GM23338 (cell line): ENCODE data around the gene FAM13A. TPM values are rescaled to one million over a fixed set of nuclear protein-coding genes. Genes with fewer than 3 reads are reported as not detected.

Experiments
- ATAC-seq: fragments of 200-7000 bp; cut with Tn5 transposase; 3 replicates; pipeline ENCODE4 v1.9.1; 2020
- DNase-seq: peaks from one replicate; pipeline ENCODE4 v3.0.0-alpha.2; 2015; ENCODE audit warnings: low spot score
- H2AFZ ChIP-seq: fragments of 200-600 bp; sonication (generic); 2 replicates; pipeline ENCODE4 v1.8.0; 2016; ENCODE audit warnings: antibody characterized with exemption, mild to moderate bottlenecking, moderate library complexity
- H3F3A ChIP-seq: fragments of 200-600 bp; sonication (generic); replicated peaks from 2 replicates; pipeline ENCODE4 v1.8.0; 2017; ENCODE audit warnings: antibody characterized with exemption, mixed run types, low read depth
- H3K27ac ChIP-seq: fragments of 200-600 bp; sonication (generic); 2 replicates; pipeline ENCODE4 v1.6.1; 2016; ENCODE audit warnings: low read depth
- H3K27me3 ChIP-seq: fragments of 200-600 bp; sonication (generic); 2 replicates; pipeline ENCODE4 v1.8.0; 2016; ENCODE audit warnings: mild to moderate bottlenecking, mixed run types, moderate library complexity; ENCODE audit not compliant: insufficient read depth
- H3K36me3 ChIP-seq: fragments of 200-600 bp; sonication (generic); 2 replicates; pipeline ENCODE4 v1.8.0; 2016; ENCODE audit warnings: mild to moderate bottlenecking; ENCODE audit not compliant: insufficient read depth
- H3K4me1 ChIP-seq: fragments of 200-600 bp; sonication (generic); 2 replicates; pipeline ENCODE4 v1.8.0; 2016; ENCODE audit warnings: mild to moderate bottlenecking, moderate library complexity; ENCODE audit not compliant: insufficient read depth
- H3K4me2 ChIP-seq: fragments of 200-600 bp; sonication (generic); 2 replicates; pipeline ENCODE4 v1.7.1; 2017; ENCODE audit warnings: mixed run types
- H3K4me3 ChIP-seq: fragments of 200-600 bp; sonication (generic); 2 replicates; pipeline ENCODE4 v1.6.1; 2016; ENCODE audit warnings: mixed run types
- H3K79me2 ChIP-seq: fragments of 200-600 bp; sonication (generic); replicated peaks from 2 replicates; pipeline ENCODE4 v1.8.0; 2017; ENCODE audit warnings: mild to moderate bottlenecking; ENCODE audit not compliant: insufficient read depth
- H3K9me2 ChIP-seq: fragments of 200-600 bp; sonication (generic); 2 replicates; pipeline ENCODE4 v1.8.0; 2017; ENCODE audit not compliant: insufficient read depth
- H4K20me1 ChIP-seq: fragments of 200-600 bp; sonication (generic); replicated peaks from 2 replicates; pipeline ENCODE4 v1.8.0; 2017; ENCODE audit warnings: mild to moderate bottlenecking; ENCODE audit not compliant: insufficient read depth
- H3K27ac Mint-ChIP-seq: 2 replicates; pipeline ENCODE4 v1.8.0; 2020; ENCODE audit warnings: inconsistent platforms, mild to moderate bottlenecking, moderate library complexity, mixed read lengths
- H3K27me3 Mint-ChIP-seq: 3 replicates; pipeline ENCODE4 v1.8.0; 2022; ENCODE audit warnings: low read depth, mild to moderate bottlenecking, moderate library complexity, mixed read lengths, inconsistent platforms; ENCODE audit not compliant: insufficient read depth, poor library complexity
- H3K36me3 Mint-ChIP-seq: 3 replicates; pipeline ENCODE4 v1.8.0; 2021; ENCODE audit warnings: low read depth, mild to moderate bottlenecking, inconsistent platforms, moderate library complexity, mixed read lengths
- H3K4me1 Mint-ChIP-seq: 3 replicates; pipeline ENCODE4 v1.8.0; 2020; ENCODE audit warnings: mild to moderate bottlenecking, inconsistent platforms, mixed read lengths
- H3K4me3 Mint-ChIP-seq: 3 replicates; pipeline ENCODE4 v1.8.0; 2021; ENCODE audit warnings: moderate library complexity, mild to moderate bottlenecking, inconsistent platforms, mixed read lengths
- H3K9me3 Mint-ChIP-seq: 3 replicates; pipeline ENCODE4 v1.8.0; 2020; ENCODE audit warnings: moderate library complexity, mild to moderate bottlenecking, inconsistent platforms, mixed read lengths
- CTCF ChIP-seq, 2 experiments: fragments of 200-600 bp in 1 of 2; sonication (generic) in 1 of 2; conservative IDR thresholded peaks; 2 replicates each; pipeline versions ENCODE4 v1.5.1 to v1.6.1; 2016 to 2017; ENCODE audit warnings: antibody characterized with exemption in 2 of 2, low read depth in 2 of 2, mild to moderate bottlenecking in 2 of 2, moderate library complexity in 1 of 2
- EZH2 ChIP-seq: fragments of 200-600 bp; sonication (generic); IDR thresholded peaks from one replicate; pipeline ENCODE4 v1.8.0; 2017; ENCODE audit warnings: antibody characterized with exemption, mild to moderate bottlenecking, low read depth; ENCODE audit not compliant: unreplicated experiment
- EZH2phosphoT487 ChIP-seq: fragments of 200-600 bp; sonication (generic); IDR thresholded peaks from one replicate; pipeline ENCODE4 v1.8.1; 2018; ENCODE audit warnings: antibody characterized with exemption; ENCODE audit not compliant: unreplicated experiment
- JUNB ChIP-seq: IDR thresholded peaks from one replicate; pipeline ENCODE4 v1.6.1; 2016; ENCODE audit warnings: antibody characterized with exemption; ENCODE audit not compliant: unreplicated experiment
- NANOG ChIP-seq: IDR thresholded peaks from 2 replicates; pipeline ENCODE4 v1.6.1; 2016; ENCODE audit warnings: antibody characterized with exemption, borderline replicate concordance
- POLR2AphosphoS5 ChIP-seq: IDR thresholded peaks from 2 replicates; pipeline ENCODE4 v1.6.1; 2016; ENCODE audit warnings: antibody characterized with exemption, low read depth
- REST ChIP-seq: IDR thresholded peaks from one replicate; pipeline ENCODE4 v1.6.1; 2018; ENCODE audit warnings: antibody characterized with exemption; ENCODE audit not compliant: unreplicated experiment
- STAT1 ChIP-seq: IDR thresholded peaks from one replicate; pipeline ENCODE4 v1.6.1; 2016; ENCODE audit warnings: antibody characterized with exemption; ENCODE audit not compliant: unreplicated experiment
- ZNF331 ChIP-seq: fragments of 250-450 bp; sonication (Bioruptor Pico); IDR thresholded peaks from 2 replicates; pipeline ENCODE4 v1.5.0; 2020; ENCODE audit warnings: low read depth, mild to moderate bottlenecking, moderate library complexity
- ZNF462 ChIP-seq: fragments of 250-450 bp; sonication (Bioruptor Pico); IDR thresholded peaks from 2 replicates; pipeline ENCODE4 v1.5.0; 2020; ENCODE audit warnings: mild to moderate bottlenecking, moderate library complexity
- polyA plus RNA-seq: library from polyadenylated mRNA; unstranded; fragments of >200 nt; fragmentation: Nextera tagmentation; extraction: Ambion mirVana; gene quantifications from 2 replicates; pipeline ENCODE4 v1.2.1, GENCODE V29; 2016
- total RNA-seq: library from RNA; depleted of rRNA; stranded (reverse); fragments of >200 nt; shearing (Covaris generic); gene quantifications from 2 replicates; pipeline ENCODE4 v1.2.3, GENCODE V29; 2014

The FAM13A gene
- total and polyA plus RNA-seq, 2 experiments from 2014 or later, result 13.9 to 28.4 TPM

DNA sequence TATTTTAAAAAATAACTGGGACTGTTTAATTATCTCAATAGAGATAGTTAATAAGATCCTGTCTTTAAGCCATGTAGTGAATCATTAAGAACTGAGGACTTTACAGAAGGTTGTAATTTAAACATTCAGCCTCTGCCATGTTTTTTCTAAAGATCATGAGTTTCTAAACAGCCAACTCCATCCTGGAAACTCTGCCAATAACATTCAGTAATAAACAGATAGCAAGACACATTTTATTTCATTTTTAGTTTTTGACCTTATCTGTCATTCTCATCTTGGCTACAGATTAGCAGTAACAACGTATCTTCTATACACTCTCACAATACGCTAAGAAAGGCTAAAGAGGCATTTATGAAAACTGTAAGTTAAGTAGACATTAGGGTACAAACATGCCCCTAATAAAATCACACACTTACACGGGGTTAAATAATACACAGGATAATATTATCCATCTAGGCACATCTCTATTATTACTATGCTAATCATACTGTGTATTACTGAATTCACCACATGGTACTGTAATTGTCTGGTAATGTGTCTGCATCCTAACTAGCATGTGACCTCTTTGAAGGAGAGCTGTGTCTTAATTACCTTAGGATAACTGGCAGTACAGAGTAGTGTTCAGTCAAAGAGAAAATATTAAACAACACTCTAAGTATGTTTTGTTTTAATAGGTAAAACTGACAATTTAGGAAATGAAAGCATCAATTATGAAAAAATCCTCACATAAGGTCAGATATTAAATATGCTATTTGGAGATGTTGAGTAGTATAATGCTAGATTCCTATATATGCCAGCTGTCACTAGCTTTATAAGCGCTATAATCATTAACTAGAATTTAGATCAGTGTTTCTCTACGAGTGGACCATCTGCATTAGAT, 236.9 kb downstream of the FAM13A start:
- no peak for ATAC-seq
- H2AFZ ChIP-seq, result no peak overlapping the region
- H3K36me3 ChIP-seq, result no peaks in the 10 kb centered on the region
- H3K27ac Mint-ChIP-seq, result no peak overlapping the region
- H3K4me2 ChIP-seq, result peak overlapping the region; percentile 28
- no peak overlapping the region for H3K27ac ChIP-seq
- H4K20me1 ChIP-seq, result no peaks in the 10 kb centered on the region
- no peaks in the 10 kb centered on the region for H3K27me3 ChIP-seq
- TF ChIP-seq POLR2AphosphoS5 (no peak), NANOG (no peak), ZNF331 (CRISPR knock-in tag) (no peak), EZH2 (no peak), ZNF462 (CRISPR knock-in tag) (no peak), STAT1 (no peak), EZH2phosphoT487 (no peak), REST (no peak), CTCF (conservative IDR thresholded peaks at IDR 0.05; ENCODE audit: low read depth in 2 of 2) (no peak), JUNB (no peak)
- no peak overlapping the region for H3K4me3 ChIP-seq
- no peaks in the 10 kb centered on the region for H3K9me2 ChIP-seq
- H3K4me1 Mint-ChIP-seq, result peaks cover 33% of the 10 kb centered on the region
- H3K27me3 Mint-ChIP-seq, result peaks cover 2% of the 10 kb centered on the region
- no peaks in the 10 kb centered on the region for H3F3A ChIP-seq
- no peaks in the 10 kb centered on the region for H3K36me3 Mint-ChIP-seq
- peaks cover 32% of the 10 kb centered on the region for H3K4me1 ChIP-seq
- DNase-seq, result no peak
- no peak overlapping the region for H3K4me3 Mint-ChIP-seq
- no peaks in the 10 kb centered on the region; the same call in 1 of the 2 replicates for H3K79me2 ChIP-seq
- no peaks in the 10 kb centered on the region for H3K9me3 Mint-ChIP-seq
